ENCODE data around the gene MBOAT2. TPM values are rescaled to one million over a fixed set of nuclear protein-coding genes. Genes with fewer than 3 reads are reported as not detected.

The MBOAT2 gene
- total RNA-seq, 1 experiment from 2014 or later: 34.8 TPM

- CTCF ChIA-PET: no interaction called here
- Histone ChIP-seq H3K4me1 (ENCODE audit: control insufficient read depth, insufficient read depth, low read length) (no peaks in the 10 kb centered on the region), H3K36me3 (ENCODE audit: control insufficient read depth, insufficient read depth, low read length) (no peaks in the 10 kb centered on the region), H3K27ac (ENCODE audit: low read length) (no peak overlapping the region), H3K9me3 (ENCODE audit: control insufficient read depth, insufficient read depth, low read depth, low read length) (no peaks in the 10 kb centered on the region), H3K4me3 (ENCODE audit: low read depth in 2 of 2, low read length in 2 of 2) (no peak overlapping the region), H3K27me3 (ENCODE audit: control insufficient read depth, insufficient read depth, low read length) (no peaks in the 10 kb centered on the region)
- DNase-seq (ENCODE audit: low read depth, low spot score) (no peak), ATAC-seq (no peak)
- no peak for TF ChIP-seq SIN3A (IDR thresholded peaks at IDR 0.05; ENCODE audit: borderline replicate concordance, insufficient read depth, low read depth, low read length)
- TF ChIP-seq TCF7L2 (IDR thresholded peaks at IDR 0.05; ENCODE audit: low read depth, low read length): no peak
- no peak for TF ChIP-seq CTCF (IDR thresholded peaks at IDR 0.05)
- TF ChIP-seq, protein P1, sequence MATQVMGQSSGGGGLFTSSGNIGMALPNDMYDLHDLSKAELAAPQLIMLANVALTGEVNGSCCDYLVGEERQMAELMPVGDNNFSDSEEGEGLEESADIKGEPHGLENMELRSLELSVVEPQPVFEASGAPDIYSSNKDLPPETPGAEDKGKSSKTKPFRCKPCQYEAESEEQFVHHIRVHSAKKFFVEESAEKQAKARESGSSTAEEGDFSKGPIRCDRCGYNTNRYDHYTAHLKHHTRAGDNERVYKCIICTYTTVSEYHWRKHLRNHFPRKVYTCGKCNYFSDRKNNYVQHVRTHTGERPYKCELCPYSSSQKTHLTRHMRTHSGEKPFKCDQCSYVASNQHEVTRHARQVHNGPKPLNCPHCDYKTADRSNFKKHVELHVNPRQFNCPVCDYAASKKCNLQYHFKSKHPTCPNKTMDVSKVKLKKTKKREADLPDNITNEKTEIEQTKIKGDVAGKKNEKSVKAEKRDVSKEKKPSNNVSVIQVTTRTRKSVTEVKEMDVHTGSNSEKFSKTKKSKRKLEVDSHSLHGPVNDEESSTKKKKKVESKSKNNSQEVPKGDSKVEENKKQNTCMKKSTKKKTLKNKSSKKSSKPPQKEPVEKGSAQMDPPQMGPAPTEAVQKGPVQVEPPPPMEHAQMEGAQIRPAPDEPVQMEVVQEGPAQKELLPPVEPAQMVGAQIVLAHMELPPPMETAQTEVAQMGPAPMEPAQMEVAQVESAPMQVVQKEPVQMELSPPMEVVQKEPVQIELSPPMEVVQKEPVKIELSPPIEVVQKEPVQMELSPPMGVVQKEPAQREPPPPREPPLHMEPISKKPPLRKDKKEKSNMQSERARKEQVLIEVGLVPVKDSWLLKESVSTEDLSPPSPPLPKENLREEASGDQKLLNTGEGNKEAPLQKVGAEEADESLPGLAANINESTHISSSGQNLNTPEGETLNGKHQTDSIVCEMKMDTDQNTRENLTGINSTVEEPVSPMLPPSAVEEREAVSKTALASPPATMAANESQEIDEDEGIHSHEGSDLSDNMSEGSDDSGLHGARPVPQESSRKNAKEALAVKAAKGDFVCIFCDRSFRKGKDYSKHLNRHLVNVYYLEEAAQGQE (IDR thresholded peaks at IDR 0.05; ENCODE audit: insufficient read depth in 1 of 2, low read depth in 2 of 2, low read length in 1 of 2): no peak
- TF ChIP-seq POLR2AphosphoS5 (IDR thresholded peaks at IDR 0.05; ENCODE audit: low read depth, low read length): no peak
- intact Hi-C loops (cut with micrococcal nuclease; ENCODE audit: unreplicated experiment): no loop called here
- in situ Hi-C loops (cut with HindIII; ENCODE audit: low pct_unique_long_range_greater_than_20kb, low sequenced_read_pairs): no loop called here
- BruUV-seq (replicated peaks): no TSS peak
- POLR2A ChIA-PET: no interaction called here
Measured at GRCh38 chr2:8886202-8886518, 117.3 kb downstream of the MBOAT2 start.

DNA sequence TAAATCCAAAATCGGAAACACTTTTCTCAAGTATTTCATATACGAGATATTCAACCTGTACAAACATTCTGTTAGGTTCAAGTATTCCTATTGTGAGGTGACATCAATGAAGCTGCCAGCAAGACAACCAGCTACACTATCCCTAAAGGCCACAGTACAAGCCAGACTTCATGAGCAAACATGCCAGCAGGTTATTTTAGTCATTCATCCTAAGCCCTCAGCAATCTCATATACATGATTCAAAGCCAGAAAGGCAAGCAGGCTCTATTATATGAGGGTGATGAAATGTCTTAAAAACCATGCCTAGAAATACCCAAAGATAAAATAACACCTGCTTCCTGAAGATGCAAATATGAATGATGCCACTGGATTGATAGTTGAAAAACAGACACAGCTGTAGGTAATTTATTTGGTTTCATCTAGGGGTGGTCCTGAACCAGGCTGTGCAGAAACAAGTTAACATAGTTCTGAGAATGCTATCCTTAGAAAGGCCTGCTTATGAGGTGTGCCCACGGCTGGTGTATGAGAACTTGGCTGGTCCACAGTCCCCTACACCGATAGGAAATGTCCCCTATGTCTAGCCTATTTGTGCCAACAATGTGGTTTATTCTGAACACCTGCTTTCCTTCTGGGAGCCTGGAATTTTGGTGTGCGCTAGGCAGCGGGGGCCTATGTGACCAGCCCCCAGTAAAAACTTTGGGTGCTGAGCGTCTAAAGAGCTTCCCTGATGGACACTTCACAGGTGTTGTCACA, 117.9 kb downstream of the MBOAT2 start:
- no peak overlapping the region for H3K4me3 ChIP-seq (ENCODE audit: low read depth in 2 of 2, low read length in 2 of 2)
- no peaks in the 10 kb centered on the region for H3K36me3 ChIP-seq (ENCODE audit: control insufficient read depth, insufficient read depth, low read length)
- no peaks in the 10 kb centered on the region for H3K4me1 ChIP-seq (ENCODE audit: control insufficient read depth, insufficient read depth, low read length)
- in situ Hi-C loops (cut with HindIII; ENCODE audit: low pct_unique_long_range_greater_than_20kb, low sequenced_read_pairs): no loop called here
- DNase-seq (ENCODE audit: low read depth, low spot score) (no peak), ATAC-seq (no peak)
- CTCF ChIA-PET: no interaction called here
- BruUV-seq (replicated peaks): no TSS peak
- intact Hi-C loops (cut with micrococcal nuclease; ENCODE audit: unreplicated experiment): no loop called here
- H3K27ac ChIP-seq (ENCODE audit: low read length): no peak overlapping the region
- H3K27me3 ChIP-seq (ENCODE audit: control insufficient read depth, insufficient read depth, low read length): no peaks in the 10 kb centered on the region
- TF ChIP-seq TCF7L2 (IDR thresholded peaks at IDR 0.05; ENCODE audit: low read depth, low read length): no peak
- TF ChIP-seq SIN3A (IDR thresholded peaks at IDR 0.05; ENCODE audit: borderline replicate concordance, insufficient read depth, low read depth, low read length): no peak
- no peak for TF ChIP-seq POLR2AphosphoS5 (IDR thresholded peaks at IDR 0.05; ENCODE audit: low read depth, low read length)
- no peak for TF ChIP-seq CTCF (IDR thresholded peaks at IDR 0.05)
- TF ChIP-seq, protein P1 (IDR thresholded peaks at IDR 0.05; ENCODE audit: insufficient read depth in 1 of 2, low read depth in 2 of 2, low read length in 1 of 2): no peak
- H3K9me3 ChIP-seq (ENCODE audit: control insufficient read depth, insufficient read depth, low read depth, low read length): no peaks in the 10 kb centered on the region
- POLR2A ChIA-PET: no interaction called here

Data from Panc1 (cell line).